NCI-H2171 treated with DMSO at 0.1 percent for 48 hours (cell line): Measurements from ENCODE around the gene TCF7.

Experiments used
- DNase-seq: peaks from one replicate; lab custom pipeline; 2025; lab: John Stamatoyannopoulos, UW

Gene TCF7

DNA sequence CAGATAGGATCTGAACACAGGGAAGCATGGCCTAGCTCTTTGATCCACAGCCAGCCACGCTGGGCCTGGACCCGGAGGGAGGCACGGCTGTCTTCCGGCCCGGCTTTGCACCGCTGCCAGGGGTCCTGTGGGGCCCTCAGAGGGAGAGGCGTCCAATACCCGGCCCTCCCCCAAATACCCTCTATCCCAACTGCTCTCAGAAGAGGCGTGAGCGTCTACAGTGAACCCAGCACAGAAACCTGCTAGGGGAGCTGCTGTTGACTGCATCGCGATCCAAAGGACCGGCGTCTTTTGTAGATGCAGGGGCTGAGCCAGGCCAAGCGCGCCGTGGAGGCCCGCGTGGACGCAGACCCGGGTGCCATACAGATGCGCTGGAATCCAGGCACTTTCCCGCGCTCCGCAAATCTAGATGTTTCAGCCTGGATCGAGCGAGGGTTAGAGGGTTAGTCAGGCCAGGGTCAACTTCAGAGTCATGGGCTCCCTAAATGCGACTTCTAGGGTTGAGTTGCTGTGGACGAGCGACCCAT lies 1.1 kb upstream of the TCF7 start:
- no peak for DNase-seq

DNA sequence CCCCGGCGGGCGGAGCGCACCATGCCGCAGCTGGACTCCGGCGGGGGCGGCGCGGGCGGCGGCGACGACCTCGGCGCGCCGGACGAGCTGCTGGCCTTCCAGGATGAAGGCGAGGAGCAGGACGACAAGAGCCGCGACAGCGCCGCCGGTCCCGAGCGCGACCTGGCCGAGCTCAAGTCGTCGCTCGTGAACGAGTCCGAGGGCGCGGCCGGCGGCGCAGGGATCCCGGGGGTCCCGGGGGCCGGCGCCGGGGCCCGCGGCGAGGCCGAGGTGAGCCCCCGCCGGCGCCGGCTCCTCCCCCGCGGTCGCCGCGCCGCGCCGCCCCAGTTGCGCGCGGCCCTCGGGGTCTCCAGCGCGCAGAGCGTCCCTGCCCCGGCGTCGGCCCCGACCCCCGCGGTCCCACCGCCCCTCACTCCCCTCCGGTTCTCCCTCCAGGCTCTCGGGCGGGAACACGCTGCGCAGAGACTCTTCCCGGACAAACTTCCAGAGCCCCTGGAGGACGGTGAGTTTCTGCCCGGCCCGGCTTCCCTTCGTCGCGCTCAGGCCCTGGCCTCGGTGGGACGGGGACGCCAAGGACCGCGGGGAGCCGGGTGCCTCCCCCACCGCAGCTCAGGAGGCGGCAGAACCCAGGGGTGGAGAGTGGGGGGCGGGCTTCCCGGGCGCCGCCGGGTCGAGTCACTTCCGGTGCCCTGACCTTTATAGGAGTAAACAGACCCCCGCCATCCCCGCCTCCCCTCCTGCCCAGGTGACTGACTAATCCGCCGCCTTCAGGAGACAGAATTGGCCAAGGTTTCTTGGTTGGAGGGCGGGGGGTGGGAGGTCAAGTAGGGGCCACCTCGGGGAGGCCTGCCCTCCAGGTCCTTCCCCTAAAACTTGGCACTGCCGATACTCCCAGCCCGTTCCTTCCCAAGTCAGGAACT lies 665 bp downstream of the TCF7 start:
- no peak for DNase-seq

DNA sequence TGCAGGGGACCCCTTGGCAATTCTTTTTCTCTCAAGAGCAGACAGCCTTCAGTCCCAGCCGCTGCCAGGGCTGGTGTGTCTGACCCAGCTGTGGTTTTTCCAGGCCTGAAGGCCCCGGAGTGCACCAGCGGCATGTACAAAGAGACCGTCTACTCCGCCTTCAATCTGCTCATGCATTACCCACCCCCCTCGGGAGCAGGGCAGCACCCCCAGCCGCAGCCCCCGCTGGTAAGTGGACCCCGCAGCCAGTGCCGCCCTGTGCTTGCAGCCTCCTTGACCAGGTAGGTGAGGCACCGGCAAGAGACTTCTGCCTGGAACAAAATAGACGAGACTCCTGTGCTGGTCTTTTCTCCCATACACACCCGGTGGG lies 1.3 kb downstream of the TCF7 start:
- no peak for DNase-seq

DNA sequence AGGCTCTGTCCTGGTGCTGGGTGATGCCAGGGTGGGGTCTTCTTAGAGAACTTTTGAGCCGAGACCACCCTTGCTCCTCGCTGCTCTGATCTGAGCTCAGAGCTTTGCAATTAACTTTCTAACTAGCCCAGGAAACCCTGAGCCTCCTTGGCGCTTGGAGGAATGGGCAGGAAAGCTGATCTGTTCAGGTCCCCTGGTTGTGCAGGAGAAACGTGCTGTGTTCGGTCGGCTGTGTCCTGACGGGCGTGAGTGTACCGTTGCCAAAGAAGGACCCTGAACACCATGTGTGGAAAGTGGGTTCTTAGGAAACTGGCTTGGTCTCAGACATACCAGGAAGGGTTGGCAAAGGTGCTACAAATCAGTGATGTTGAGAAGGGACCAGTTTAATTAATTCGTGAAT lies 1.8 kb downstream of the TCF7 start:
- DNase-seq, result no peak

DNA sequence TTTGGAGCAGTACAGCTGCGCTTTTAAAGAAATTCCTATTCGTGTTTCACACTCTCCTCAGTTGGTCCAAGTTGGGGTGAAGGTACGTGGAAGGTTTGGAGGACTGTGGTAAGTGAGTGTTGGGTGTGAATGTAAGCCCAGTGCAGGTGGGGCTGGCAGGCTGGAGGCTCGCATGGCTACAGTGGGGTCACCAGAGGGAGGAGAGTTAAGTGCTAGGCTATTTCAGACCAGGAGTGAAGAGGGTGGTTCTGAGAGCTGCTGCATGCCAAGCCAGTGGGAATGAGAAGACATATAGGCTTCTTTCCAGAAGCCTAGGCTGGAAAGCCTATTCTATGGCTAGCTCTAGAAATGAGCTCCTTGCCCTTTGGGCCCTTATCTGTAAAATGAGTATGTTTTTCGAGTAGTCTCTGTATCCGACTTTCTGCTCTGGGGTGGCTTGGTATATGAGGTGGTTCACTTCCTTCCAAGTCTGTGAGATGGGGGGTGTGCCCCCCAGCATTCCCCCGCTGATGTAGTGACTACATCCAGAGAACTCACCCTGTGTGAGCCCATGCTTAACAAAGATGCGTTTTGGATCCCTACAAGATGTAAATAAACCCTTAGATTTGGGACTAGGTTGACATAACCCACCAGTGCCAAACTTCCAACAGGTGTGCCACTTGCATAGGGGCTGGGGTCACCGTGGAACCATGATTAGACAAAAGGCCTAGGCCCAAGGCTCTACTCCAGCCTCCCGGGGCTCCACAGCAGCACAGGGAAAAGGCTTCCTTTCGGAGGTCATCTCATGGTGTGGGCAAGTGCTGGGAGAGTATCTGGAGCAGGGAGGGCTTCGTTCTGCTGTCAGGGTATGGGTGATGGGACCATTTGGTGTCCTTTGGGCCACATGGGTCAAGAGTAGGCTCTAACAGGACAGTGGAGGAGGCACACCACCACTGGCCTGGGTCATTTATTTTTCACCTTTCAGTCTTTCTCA lies 2.6 kb downstream of the TCF7 start:
- no peak for DNase-seq

DNA sequence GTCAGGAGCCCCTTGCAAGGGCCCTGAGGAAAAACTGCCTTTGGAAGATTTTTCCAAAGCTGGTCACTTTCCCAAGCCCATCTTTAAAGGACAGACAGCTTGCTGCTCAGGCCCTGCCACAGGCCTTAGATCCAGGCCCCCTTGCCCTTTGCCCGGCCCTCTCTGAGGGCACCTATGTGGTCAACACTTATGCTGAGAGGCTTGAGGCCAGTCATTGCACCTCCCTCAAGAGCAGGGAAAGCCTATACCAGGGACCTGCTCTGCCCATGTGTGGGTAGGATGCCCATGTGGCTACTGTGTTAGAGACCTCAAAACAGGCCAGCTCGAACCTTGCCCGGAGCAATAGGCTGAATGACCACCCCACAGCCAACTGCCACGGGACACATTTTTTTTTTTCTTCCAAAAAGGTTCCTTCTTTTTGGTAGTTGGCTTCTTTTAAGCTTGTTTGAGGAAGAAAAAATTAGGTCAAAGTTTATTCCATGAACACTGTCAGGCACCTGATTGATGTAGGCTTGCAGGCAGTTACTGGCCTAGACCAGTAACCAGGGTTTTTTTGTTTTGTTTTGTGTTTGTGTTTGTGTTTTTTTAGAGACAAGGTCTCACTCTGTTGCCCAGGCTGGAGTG lies 3.8 kb downstream of the TCF7 start:
- DNase-seq, result no peak

DNA sequence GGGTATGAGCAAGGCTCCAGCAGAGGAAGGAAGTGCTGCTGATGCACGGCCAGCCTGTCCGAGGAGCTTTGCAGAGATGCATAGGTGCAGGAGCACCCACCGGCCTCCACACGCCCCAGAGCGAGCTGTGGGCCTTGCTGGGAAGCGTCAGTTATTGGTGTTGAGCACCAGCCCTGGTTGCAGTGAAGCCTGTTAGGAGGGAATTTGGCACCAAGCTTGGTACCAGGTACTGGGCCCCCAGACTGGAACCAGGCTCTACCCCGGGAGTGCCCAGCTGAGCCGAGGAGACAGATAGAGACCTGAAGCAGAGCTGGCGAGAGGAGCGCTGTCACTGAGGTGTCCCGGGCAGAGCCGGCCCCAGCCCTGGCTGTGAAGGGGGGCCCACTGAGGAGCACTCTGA lies 5.2 kb downstream of the TCF7 start:
- no peak for DNase-seq

DNA sequence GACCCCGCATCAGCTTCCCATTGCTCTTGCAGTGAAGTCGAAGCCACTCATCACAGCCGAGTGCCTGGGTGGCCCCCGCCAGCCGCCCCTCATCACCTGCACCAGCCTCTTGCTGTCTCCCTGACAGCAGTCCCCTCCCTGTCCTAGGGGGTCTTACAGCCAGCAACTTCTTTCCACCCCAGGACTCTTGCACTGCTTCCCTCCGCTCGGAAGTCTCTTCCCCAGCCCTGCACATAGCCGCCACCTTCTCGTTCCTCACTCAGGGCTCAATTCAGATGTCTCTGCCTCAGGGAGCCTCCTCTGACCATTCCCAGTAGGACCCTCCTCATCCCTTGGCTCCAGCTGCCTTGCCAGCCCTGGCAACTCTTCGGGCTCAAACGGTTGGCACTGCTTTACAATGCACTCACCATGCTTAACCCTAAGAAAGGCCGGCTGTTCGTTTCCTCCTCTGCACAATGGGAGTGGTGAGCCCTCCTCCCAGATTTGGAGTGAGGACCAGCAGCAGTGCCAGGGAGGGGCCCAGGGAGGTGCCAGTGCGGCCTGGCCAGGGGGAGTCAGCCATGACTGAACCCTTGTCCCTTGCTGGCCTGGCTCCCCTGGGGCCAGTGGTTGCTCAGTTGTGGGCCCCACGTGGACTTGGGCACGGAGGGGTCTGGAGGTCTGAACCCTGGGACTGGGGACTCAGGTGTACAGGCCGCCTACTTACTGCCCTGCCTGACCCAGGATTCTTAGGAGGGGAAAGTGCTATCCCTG lies 6.1 kb downstream of the TCF7 start:
- no peak for DNase-seq

DNA sequence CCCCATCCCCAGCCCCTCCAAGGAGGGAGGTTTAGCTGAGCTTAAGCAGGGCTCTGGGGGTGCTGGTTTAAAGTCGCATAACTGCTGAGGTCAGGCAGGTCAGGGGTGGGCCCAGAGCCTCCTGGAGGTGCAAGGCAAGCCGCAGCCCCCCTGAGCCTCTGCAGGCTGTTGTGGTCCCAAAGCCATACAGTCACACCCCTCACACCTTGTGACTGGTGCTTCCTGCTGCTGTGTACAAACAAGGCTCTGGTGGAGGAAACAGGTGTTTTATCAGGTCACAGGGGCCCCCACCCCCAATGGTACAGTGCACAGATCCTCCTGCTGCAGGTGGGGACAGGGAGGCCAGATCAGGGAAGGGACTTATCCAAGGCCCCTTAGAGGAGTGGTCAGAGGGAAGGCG lies 8.0 kb downstream of the TCF7 start:
- no peak for DNase-seq

DNA sequence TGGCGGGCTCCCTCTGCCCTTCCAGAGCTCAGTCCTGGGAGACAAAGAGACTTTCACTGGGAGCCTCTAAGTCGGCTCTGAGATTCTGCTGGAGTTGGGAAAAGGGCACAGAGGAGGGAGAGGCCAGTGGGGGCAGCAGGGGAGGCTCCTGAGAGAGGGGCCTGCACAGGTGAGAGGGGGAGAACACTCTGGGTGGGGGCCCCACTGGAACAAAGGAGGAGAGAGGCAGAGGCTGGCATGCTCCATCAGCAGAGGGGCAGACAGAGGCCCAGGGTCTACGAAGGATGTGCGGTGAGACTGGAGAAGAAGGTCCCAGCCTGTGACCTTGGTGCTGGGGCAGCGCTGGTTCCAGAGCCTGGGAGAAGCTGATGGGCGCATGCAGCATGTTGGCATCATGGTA lies 8.9 kb downstream of the TCF7 start:
- DNase-seq, result no peak

DNA sequence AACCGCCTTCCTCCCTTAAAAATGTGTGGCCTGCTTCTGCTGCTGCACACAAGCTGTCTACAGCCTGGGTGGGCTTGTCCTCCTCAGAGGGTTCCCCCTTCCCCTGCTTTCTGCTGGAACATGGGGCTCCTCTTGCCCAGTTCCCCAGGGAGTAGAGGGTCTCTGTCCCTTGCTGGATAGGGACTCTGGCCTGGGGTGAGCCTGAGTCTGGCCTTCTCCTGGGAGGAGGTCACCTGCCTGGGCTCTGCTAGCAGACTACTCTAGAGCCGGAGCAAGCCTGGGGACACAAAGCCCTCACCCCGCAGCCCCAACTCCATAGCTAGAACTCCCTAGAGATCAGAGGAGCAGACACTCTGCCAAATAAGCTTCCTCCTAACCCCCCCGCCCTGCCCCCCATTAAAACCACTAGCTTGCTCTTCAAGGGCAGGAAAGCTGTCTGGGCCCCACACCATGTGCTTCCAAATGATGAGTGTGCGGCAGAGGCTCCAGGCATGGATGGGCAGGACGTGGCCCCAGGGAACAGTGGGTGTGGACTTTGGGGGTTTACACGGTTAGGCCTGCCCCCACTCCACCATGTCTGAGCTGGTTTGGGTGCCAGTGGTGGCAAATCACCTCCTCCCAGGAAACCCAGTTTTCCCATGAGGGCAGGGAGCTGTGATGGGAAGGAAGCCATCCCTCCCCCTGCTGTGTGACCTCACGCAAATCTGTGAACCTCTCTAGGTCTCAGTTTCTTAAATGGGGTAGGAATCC lies 10.0 kb downstream of the TCF7 start:
- DNase-seq, result no peak

DNA sequence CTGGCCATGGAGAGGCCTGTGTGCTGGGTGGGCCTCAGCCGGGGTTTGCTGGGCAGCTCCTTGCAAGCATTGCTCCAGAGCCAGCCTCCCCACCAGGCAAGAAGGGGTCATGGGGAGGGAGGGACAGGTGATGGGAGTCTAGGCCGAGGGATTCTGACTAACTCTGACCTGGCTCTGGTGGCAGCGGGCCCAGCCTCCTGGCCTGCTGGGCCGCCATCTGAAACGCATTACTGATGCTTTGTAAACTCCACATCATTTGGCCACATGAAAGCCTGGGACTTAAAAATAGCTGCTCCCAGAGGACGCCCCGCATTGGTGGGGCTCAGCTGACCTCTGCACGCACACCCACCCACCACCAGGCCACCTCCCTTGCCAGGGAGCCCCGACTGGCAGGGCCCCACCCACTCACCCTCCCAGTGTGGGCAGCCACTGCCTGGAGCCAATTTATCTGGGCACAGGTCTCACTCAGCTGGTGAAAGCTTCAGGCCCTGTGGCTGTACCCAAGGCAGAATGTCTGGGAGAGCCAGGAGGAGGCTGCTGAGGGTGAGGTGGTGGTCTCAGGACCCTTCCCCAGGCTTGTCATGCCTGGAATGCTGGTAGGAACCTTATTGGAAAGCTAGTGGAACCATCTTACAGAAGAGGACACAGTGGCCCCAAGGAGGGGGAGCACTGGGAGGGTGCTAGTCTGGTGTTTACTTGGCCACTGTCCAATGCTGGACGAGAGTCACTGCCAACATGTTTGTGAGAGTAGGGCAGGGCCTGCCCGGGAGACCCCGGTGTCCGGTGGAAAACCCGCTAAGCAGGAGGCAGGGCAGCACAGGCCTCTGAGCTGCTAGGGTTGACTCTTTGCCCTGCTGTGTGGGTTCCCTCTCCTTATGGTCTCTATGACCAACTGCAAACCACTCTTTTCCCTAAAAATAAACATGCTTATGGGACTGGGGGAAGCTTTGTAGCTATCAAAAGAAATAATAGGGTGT lies 10.8 kb downstream of the TCF7 start:
- DNase-seq, result no peak

DNA sequence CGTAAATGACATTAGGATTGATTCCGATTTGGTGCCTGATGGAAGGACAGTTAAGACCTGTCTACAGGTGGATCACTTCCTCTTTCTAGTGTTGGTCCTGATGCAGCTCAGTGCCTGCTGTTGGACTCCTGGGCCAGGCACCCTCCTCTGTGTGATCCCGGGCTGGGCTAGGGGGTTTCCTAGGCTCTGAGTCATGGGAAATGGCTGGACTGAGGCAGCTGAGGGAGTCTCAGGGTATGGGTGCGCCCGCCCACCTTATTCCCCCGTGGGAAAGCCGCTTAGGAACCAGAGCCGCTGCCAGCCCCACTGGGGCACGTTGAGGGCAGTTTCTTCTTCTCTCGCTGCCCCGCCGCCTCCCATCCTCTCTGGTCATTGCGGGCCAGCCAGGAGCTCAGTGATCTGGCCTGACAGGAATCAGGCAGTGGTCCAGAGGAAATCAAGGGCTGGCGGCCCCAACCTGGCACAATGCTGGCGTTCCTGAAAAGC lies 12.9 kb downstream of the TCF7 start:
- no peak for DNase-seq

DNA sequence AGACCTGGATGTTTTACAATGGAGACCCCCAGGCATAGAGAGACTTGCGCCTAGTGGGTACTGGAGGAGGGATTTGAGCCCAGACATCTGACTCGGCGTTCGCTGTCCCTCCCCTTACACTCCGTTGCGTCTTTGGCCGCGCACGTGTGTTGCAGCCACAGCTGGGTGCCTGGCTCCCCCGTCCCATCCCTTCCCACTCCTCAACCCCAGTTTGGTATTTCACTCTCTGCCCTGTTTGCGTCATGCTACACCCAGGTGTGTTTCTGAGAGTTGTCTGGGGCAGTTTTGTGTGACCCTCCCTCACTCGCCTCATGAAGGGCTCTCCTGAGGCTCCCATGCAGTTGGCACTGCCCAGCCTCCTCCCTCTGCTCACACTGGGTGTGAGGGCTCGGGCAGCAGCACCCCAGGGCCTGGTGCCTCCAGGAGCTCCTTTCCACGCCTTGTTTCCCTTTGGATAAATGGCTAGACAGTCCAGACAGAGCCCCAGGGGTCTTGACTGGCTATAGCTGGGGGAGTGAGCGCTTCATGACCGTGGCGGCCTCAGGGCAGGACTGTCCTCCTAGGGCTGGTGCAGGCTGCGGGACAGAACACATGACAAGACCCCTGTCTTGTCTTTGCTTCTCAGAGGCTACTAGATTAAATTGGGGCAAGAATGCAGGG lies 13.6 kb downstream of the TCF7 start:
- no peak for DNase-seq

DNA sequence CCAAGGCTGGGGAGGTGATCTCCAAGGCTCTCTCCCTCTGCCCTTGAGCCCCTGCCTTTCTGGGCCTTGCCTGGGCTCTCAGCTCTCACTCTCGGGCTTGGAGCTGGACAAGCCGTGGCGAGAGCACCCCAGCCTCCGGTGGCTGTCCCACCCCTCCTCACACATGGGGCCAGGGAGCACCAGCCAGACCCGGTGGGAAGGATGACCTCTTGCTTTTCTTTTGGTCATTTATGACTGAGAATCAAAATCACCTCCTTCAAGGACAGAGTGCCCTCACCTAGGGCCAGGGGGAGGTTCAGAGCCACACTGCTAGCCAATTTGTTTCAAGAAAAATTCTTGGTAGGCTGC lies 14.1 kb downstream of the TCF7 start:
- no peak for DNase-seq

DNA sequence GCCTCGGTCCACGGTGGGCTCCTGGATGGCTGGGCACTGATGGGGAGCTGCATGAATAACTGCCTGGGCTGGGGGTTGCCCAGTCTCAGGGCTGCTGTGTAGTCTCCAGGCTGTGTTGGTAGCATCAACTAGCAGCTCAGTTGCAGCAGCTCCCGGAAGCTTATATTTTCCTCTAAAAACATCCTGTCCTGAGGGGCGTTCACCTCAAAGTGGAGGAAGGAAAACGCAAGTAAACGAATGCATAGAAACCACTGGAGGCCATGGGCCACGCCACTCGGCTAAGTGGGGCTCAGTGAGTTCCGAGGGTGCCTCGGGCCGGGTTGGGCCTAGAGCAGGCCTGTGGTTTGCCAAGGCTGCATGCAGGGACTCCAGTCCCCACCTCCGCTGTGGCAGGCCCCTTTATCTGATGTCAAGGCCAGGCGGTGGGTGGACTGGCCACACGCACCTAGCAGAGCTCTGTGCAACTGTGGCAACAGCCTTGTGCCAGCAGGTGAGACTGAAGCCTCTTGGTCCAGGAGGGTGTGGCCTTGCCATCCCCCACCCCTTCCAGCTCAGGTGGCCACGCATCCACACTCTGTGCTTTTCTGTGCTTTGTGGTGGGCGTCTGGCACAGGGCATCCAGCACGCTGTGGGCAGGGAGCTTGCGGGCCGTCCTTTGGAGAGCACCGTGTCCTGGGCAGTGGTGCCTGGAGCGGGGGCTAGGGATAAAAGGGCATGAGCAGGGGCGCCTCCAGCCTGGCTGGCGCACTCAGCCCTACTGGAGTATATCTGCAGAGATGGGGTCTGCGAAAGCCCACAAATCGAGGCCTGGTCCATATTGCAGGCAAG lies 15.1 kb downstream of the TCF7 start:
- no peak for DNase-seq

DNA sequence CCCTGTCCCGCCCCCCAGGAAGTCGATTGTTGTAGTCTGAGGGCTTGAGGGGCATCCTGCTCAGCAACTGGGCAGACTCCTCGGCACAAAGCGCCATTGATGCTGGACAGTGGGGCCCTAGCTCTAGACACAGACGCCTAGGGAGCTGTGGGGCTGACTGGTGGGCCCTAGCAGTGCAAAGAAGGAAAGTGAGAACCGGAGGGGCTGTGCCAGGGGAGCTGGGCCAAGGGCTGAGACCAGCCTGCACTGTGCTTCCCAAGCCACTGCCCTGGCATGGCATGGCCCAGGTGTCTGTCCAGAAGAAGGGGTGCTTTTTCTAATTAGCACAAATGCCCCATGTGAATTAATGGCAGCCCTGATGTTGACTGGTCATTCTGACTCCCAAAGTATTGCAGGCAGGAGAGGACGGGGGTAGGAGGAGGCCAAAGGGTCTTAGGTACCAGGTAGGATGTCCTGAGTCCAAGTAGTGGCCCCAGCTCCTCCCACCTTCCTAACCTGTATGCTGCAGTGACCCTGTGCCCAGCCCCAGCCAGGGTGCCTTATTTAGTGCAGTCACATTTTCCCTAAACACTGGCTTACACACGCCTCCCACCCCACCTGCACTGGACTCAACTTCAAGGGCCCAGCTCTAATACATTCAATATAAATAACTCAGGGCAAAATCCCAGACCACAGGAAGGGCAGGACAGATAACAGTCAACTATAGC lies 15.9 kb downstream of the TCF7 start:
- DNase-seq, result no peak
